ENCODE results near the gene INPP5A. TPM values are rescaled to one million over a fixed set of nuclear protein-coding genes. Genes with fewer than 3 reads are reported as not detected.

The INPP5A gene
- total and polyA plus RNA-seq, 2 experiments from 2014 or later = 41.2 to 53.6 TPM

GRCh38 chr10:132645247-132645530 lies 107.6 kb downstream of the INPP5A start:
- no peaks in the 10 kb centered on the region for H3K36me3 ChIP-seq (replicated peaks; ENCODE audit: insufficient read depth, low read depth)
- peaks cover 3% of the 10 kb centered on the region for H4K20me1 ChIP-seq (ENCODE audit: insufficient read depth, poor library complexity, severe bottlenecking)
- no peak overlapping the region for H3K27ac ChIP-seq
- peaks cover 32% of the 10 kb centered on the region for H3K79me2 ChIP-seq
- TF ChIP-seq EZH2phosphoT487 (IDR thresholded peaks at IDR 0.05; ENCODE audit: low read depth, severe bottlenecking, unreplicated experiment) (no peak), EZH2 (IDR thresholded peaks at IDR 0.05; ENCODE audit: borderline replicate concordance) (no peak), CTCF (IDR thresholded peaks at IDR 0.05; ENCODE audit: poor library complexity) (no peak)
- WGBS (ENCODE audit: low lambda C conversion rate, missing lambda C conversion rate) = 100% methylated on average over 11 of the region's 14 CpGs
- H2AFZ ChIP-seq = no peak overlapping the region
- H3K4me2 ChIP-seq = no peak overlapping the region
- no peaks in the 10 kb centered on the region for H3K27me3 ChIP-seq
- H3K9me3 ChIP-seq (ENCODE audit: low read depth) = no peaks in the 10 kb centered on the region
- H3K9me2 ChIP-seq (replicated peaks; ENCODE audit: insufficient read depth) = no peaks in the 10 kb centered on the region
- H3K4me1 ChIP-seq (ENCODE audit: insufficient read depth) = no peaks in the 10 kb centered on the region
- no peak for DNase-seq (ENCODE audit: low spot score)
- H3K4me3 ChIP-seq = no peak overlapping the region

- Histone ChIP-seq H3K36me3 (replicated peaks; ENCODE audit: insufficient read depth, low read depth) (no peaks in the 10 kb centered on the region), H4K20me1 (ENCODE audit: insufficient read depth, poor library complexity, severe bottlenecking) (peaks cover 3% of the 10 kb centered on the region), H3K9me3 (ENCODE audit: low read depth) (no peaks in the 10 kb centered on the region), H3K4me3 (no peak overlapping the region), H3K27me3 (no peaks in the 10 kb centered on the region), H3K9me2 (replicated peaks; ENCODE audit: insufficient read depth) (no peaks in the 10 kb centered on the region), H3K79me2 (peaks cover 26% of the 10 kb centered on the region), H3K27ac (no peak overlapping the region), H3K4me1 (ENCODE audit: insufficient read depth) (no peaks in the 10 kb centered on the region), H3K4me2 (no peak overlapping the region), H2AFZ (no peak overlapping the region)
- 95% methylated on average over 36 of the region's 36 CpGs for WGBS (ENCODE audit: low lambda C conversion rate, missing lambda C conversion rate)
- TF ChIP-seq EZH2phosphoT487 (IDR thresholded peaks at IDR 0.05; ENCODE audit: low read depth, severe bottlenecking, unreplicated experiment) (no peak), EZH2 (IDR thresholded peaks at IDR 0.05; ENCODE audit: borderline replicate concordance) (no peak), CTCF (IDR thresholded peaks at IDR 0.05; ENCODE audit: poor library complexity) (no peak)
- no peak for DNase-seq (ENCODE audit: low spot score)
Measured at GRCh38 chr10:132645630-132646442, 108.2 kb downstream of the INPP5A start.

- Histone ChIP-seq H3K27me3 (no peaks in the 10 kb centered on the region), H3K4me1 (ENCODE audit: insufficient read depth) (no peaks in the 10 kb centered on the region), H3K36me3 (replicated peaks; ENCODE audit: insufficient read depth, low read depth) (no peaks in the 10 kb centered on the region), H3K27ac (no peak overlapping the region), H3K4me3 (no peak overlapping the region), H3K4me2 (no peak overlapping the region), H2AFZ (no peak overlapping the region), H4K20me1 (ENCODE audit: insufficient read depth, poor library complexity, severe bottlenecking) (peaks cover 3% of the 10 kb centered on the region), H3K79me2 (peaks cover 19% of the 10 kb centered on the region), H3K9me2 (replicated peaks; ENCODE audit: insufficient read depth) (no peaks in the 10 kb centered on the region), H3K9me3 (ENCODE audit: low read depth) (no peaks in the 10 kb centered on the region)
- no peak for TF ChIP-seq CTCF (IDR thresholded peaks at IDR 0.05; ENCODE audit: poor library complexity)
- TF ChIP-seq EZH2phosphoT487 (IDR thresholded peaks at IDR 0.05; ENCODE audit: low read depth, severe bottlenecking, unreplicated experiment) = no peak
- no peak for TF ChIP-seq EZH2 (IDR thresholded peaks at IDR 0.05; ENCODE audit: borderline replicate concordance)
- DNase-seq (ENCODE audit: low spot score) = no peak
- WGBS (ENCODE audit: low lambda C conversion rate, missing lambda C conversion rate) = 97% methylated on average over 29 of the region's 31 CpGs
Measured at GRCh38 chr10:132646443-132647097, 109.0 kb downstream of the INPP5A start.
